GM19395 (cell line): ENCODE results near the gene RPP21.

Source experiments
- ATAC-seq: cut with Tn5 transposase; IDR thresholded peaks from one replicate; pipeline ENCODE4 v1.9.1; 2021; ENCODE audit warnings: mild to moderate bottlenecking, moderate library complexity; ENCODE audit not compliant: unreplicated experiment

Gene RPP21

DNA sequence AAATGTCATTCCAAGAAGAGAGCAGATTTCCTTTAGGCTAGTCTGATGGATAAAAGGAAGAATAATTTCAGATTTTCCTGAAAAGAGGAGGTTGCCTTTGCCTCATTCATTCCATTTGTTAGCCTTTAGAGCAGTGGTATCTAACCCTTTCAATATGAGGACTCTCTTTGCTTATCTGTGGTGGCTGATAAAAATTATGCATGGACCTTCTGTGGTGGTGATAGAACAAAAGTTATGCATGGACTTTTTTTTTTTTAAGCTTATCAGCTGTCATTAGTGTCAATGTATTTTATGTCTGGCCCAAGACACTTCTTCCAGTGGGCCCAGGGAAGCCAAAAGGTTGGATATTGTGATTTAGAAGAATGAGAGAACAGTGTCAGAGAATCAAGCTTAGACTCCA is 16.6 kb upstream of the RPP21 start:
- no peak for ATAC-seq

DNA sequence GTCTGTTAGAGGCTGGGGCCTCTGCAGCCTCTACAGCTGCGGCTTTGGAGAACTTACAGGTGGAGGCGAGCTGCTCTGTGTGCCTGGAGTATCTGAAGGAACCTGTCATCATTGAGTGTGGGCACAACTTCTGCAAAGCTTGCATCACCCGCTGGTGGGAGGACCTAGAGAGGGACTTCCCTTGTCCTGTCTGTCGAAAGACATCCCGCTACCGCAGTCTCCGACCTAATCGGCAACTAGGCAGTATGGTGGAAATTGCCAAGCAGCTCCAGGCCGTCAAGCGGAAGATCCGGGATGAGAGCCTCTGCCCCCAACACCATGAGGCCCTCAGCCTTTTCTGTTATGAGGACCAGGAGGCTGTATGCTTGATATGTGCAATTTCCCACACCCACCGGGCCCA is 15.6 kb upstream of the RPP21 start:
- no peak for ATAC-seq

DNA sequence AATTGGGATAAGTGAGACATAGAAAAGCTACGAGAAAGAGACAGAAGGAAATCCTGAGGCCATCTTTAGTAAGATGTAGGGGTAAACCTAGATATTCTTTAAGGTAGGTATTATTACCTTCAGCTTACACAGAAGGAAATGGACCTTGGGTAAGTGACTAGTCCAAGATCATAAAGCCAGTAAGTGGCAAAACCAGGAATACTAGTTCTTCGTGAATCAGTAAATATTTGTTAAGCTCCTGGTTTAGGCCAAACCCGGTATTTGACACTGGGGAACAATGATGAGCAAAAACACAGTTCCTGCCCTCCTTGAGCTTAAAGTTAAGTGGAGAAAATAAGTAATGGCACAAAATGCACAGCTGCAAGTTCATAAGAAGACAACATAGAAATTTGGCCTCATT is 13.0 kb upstream of the RPP21 start:
- ATAC-seq = no peak

DNA sequence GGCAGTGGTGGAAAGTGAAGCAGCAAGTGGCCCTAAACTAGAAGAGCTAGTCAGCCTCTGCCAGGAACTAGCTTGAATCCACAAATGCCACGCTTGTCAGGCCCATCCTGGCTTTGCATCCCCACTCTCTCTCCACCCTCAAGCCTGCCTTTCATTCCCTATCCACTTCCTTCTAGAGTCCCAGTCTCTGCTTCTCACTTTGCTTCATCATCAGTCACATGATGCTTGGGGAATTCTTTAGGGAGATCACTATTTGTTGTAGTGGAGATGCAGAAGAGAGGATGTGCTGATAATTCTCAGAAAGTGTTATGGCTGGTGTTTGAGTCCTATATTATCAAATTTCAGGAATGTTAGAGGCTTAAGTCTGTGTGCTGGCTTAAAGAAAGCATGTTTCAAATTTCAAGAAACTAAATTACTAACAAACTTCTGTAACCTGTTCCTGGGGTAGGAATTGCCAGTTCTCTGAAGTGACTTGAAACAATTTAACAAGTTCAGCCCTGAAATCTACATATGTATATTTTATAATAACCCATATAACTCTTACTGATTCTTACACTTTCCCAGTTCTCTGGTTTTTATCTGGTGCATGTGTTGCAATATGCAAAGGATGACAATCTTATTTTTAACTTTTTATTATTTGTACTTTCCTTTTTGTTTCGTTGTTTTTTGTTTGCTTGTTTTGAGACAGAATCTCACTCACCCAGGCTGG is 10.7 kb upstream of the RPP21 start:
- no peak for ATAC-seq

- ATAC-seq = no peak
Measured at GRCh38 chr6:30340589-30341054, 4.3 kb upstream of the RPP21 start.

DNA sequence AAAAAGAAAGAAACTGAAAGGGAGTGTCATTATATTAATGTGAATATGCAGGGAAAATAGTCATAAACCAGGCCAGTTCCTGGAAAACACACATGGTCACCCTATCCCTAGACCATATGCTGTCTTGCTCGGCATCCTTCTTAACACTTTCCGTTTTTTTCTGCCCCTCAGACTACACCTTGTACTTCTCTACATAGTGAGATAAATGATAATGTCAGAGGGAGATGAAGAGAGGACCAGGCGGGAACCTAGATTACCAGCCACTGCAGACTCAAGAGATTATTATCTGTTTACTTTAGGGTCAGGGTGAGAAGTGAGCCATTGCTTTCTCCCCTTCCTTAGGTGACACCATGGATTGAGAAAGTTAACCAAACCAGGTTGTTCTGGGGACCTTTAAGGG is 3.7 kb upstream of the RPP21 start:
- ATAC-seq = no peak

- no peak for ATAC-seq
Measured at GRCh38 chr6:30341728-30342127, 3.2 kb upstream of the RPP21 start.

- no peak for ATAC-seq
Measured at GRCh38 chr6:30344191-30344867, 627 bp upstream of the RPP21 start.

DNA sequence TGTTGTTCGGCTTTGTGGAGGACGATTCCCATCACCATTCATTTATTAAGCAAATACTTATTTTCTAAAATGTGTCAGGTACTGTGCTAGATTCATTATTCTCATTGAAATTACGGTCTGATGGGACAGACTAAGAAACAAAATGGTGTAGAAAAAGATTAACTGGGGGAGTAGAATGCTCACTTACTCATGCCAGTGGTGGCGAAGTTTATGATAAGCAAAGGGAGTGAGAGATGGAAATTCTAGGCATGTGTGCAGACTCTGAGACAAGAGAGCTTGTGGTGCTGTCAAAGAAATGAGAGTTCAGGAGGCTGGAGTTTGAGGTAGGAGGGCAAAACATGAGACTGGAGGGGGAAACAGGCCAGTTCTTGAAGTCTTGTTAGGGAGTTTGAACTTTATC is 896 bp downstream of the RPP21 start:
- no peak for ATAC-seq

DNA sequence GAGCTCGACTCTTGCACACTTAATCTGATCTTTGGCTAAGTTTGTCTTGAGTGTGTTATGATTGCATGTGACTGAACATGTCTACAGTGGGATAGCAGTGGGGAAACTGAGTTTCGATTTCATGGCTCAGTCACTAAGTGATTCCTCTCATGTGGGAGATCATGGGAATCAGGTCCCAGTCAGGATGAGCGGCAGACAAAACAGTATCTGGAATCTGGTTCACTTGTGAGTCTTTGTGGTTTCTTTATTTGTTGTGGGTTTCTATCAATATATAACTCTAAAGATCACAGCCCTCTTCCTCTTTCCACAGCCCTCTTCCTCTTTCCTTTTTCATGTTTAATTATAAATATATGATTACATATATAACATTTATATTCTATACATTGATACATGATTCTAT is 4.0 kb downstream of the RPP21 start:
- no peak for ATAC-seq

GRCh38 chr6:30349421-30350177 is 4.6 kb downstream of the RPP21 start:
- ATAC-seq = no peak

DNA sequence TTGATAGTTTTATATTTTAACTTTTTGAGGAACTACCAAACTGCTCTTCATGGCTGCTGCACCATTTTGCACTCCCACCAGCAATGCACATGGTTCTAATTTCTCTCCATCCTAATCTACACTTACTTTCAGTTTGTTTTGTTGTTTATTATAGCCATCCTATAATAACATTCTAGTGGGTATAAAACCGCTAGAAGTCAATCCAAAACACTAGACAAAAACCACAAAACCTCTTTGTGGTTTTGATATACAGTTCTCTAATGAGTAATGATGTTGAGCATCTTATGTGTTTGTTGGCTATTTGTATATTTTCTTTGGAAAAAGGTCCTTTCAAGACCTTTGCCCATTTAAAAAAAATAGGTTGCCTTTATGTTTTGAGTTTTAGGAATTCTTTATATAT is 5.6 kb downstream of the RPP21 start:
- ATAC-seq = no peak

GRCh38 chr6:30352550-30352949 is 7.6 kb downstream of the RPP21 start:
- no peak for ATAC-seq

- ATAC-seq = no peak
Measured at GRCh38 chr6:30355281-30355680, 10.3 kb downstream of the RPP21 start.

DNA sequence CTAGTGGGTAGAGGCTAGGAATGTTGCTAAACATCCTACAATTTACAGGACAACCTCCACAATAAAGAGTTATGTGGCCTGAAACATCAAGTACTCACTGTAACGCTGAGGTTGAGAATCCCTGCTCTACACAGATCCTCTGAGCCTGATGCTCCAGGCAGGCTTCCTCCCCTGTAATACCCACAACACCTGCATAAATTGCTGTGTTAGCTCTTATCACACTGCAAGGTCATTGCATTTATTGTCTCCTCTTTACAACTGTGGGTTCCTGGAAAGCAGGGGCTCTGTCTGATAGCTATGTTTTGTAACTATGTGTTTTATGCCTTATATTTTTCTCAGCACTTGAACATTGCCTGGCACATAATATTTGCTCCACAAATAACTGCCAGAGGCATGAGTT is 11.6 kb downstream of the RPP21 start:
- ATAC-seq = no peak

GRCh38 chr6:30357678-30358540 is 13.0 kb downstream of the RPP21 start:
- no peak for ATAC-seq

- no peak for ATAC-seq
Measured at GRCh38 chr6:30359276-30359675, 14.3 kb downstream of the RPP21 start.

DNA sequence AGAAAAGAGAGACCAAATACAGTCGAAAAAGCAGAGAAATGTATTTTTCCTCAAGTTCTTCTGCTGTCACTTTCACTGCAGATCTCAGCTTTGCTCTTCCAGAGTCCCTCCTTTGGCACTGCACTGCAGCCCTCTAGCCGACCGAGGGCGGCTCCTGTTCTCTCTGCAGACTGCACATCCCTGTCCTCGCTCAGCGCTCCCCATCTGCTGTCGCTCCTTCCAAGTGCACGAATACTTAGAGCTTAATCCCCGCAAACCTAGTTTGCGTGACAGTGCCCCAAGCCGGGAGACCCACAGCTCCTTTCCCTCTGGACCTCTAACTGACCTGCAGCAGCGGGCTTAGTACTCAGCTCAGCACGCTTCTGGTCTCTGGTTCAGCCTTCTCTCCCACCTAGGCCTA is 15.2 kb downstream of the RPP21 start:
- ATAC-seq = no peak

- no peak for ATAC-seq
Measured at GRCh38 chr6:30361661-30362060, 16.7 kb downstream of the RPP21 start.

DNA sequence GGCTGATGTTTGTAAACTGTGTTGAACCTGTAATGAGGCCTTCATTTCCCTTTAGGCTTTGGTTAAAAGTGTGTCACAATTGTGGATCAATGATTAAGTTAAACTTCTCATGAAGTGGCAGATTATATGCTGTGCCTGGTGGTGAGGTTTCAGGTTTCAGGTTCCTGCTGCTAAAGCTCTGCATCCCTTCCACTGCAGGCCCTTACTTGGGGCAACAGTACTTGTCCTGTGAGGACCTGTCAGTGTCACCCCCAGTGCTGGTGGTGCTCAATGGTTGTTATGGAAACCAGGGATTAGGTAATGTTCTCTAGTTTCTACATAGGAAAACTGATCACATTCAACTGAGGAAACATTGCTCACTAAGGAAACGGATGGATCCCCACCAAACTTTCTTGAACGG is 18.5 kb downstream of the RPP21 start:
- ATAC-seq = no peak

DNA sequence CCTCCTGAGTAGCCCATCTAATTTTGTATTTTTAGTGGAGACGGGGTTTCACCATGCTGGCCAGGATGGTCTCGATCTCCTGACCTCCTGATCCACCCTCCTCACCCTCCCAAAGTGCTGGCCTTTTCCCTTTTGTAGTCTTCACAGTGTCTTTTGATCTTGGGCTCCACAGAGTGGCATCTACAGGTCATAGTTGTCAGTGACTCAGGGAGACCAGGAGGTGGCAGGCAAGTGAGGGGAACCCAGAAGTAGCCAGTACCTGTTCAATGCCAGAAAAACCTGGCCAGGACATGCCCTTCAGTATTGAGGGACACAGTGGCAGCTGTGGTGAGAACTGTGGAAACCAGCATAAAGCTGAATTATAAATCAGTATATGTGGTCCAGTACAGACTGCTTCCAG is 19.6 kb downstream of the RPP21 start:
- ATAC-seq = no peak
